Posterior vena cava (tissue), 2 donors: ENCODE measurements around the gene S100A16. TPM values are rescaled to one million over a fixed set of nuclear protein-coding genes. Genes with fewer than 3 reads are reported as not detected.
"Not testable (repeated sequence)": the region's sequence is repeated elsewhere in the genome, so short reads cannot be mapped to it uniquely, and the experiment has no call there.

Experiments used
- DNase-seq: peaks from one replicate; pipeline ENCODE4 v3.0.0-alpha.2; 2020; ENCODE audit warnings: low spot score
- intact Hi-C, 2 donors: fragments of 100-400 bp; cut with DNase I; formaldehyde crosslinking; loops; one replicate each; pipeline versions ENCODE4 v1.14.1 to v1.14.2; 2022 to 2023
- total RNA-seq, 2 donors: library from RNA; stranded (reverse); fragmentation: NEBNext Ultra II Directional; extraction: Animal tissue kit (Norgen Biotek cat#: 25700); gene quantifications; one replicate each; pipeline ENCODE4 v1.2.1, GENCODE V29; 2021
- donor health status: DM: yes; HTN: yes; CAD: no.
- donor health status: DM: yes; HTN: yes; CAD: no.

The S100A16 gene
- total RNA-seq, 2 donors from 2014 or later = 67.0 to 99.2 TPM

- intact Hi-C loops = no loop called here
- DNase-seq = no peak
Measured at GRCh38 chr1:153607381-153607780, 5.6 kb downstream of the S100A16 start.

- intact Hi-C loops = no loop called here
- DNase-seq = no peak
Measured at GRCh38 chr1:153606194-153606593, 6.7 kb downstream of the S100A16 start.

GRCh38 chr1:153602749-153603148, 10.2 kb downstream of the S100A16 start:
- DNase-seq = no peak
- intact Hi-C loops = no loop called here

GRCh38 chr1:153599847-153600246, 13.1 kb downstream of the S100A16 start:
- no peak for DNase-seq
- intact Hi-C loops = no loop called here

- intact Hi-C loops = no loop called here
- DNase-seq = peak; percentile 55
Measured at GRCh38 chr1:153598309-153599172, 14.4 kb downstream of the S100A16 start.

GRCh38 chr1:153597206-153597605, 15.7 kb downstream of the S100A16 start:
- peak; percentile 34 for DNase-seq
- intact Hi-C loops = no loop called here

GRCh38 chr1:153592748-153593147, 20.2 kb downstream of the S100A16 start:
- intact Hi-C loops = no loop called here
- no peak for DNase-seq

- intact Hi-C loops = no loop called here
- DNase-seq = no peak
Measured at GRCh38 chr1:153588482-153588881, 24.5 kb downstream of the S100A16 start.

- DNase-seq = peak; percentile 32
- intact Hi-C loops = not testable (repeated sequence)
Measured at GRCh38 chr1:153588033-153588432, 24.9 kb downstream of the S100A16 start.

- DNase-seq = peak; percentile 5
- intact Hi-C loops = no loop called here
Measured at GRCh38 chr1:153587314-153587713, 25.6 kb downstream of the S100A16 start.

GRCh38 chr1:153586347-153586746, 26.6 kb downstream of the S100A16 start:
- intact Hi-C loops = no loop called here
- DNase-seq = peak; percentile 29

- no peak for DNase-seq
- intact Hi-C loops = no loop called here
Measured at GRCh38 chr1:153585006-153585405, 27.9 kb downstream of the S100A16 start.

GRCh38 chr1:153583976-153584375, 29.0 kb downstream of the S100A16 start:
- DNase-seq = no peak
- intact Hi-C loops = no loop called here

GRCh38 chr1:153583514-153583913, 29.4 kb downstream of the S100A16 start:
- DNase-seq, intact Hi-C loops: not testable (repeated sequence)

GRCh38 chr1:153582836-153583235, 30.1 kb downstream of the S100A16 start:
- intact Hi-C loops = not testable (repeated sequence)
- DNase-seq = peak; percentile 51

GRCh38 chr1:153578936-153579335, 34.0 kb downstream of the S100A16 start:
- intact Hi-C loops = no loop called here
- peak; percentile 10 for DNase-seq

- intact Hi-C loops = no loop called here
- no peak for DNase-seq
Measured at GRCh38 chr1:153578490-153578889, 34.4 kb downstream of the S100A16 start.

- intact Hi-C loops = no loop called here
- peak; percentile 85 for DNase-seq
Measured at GRCh38 chr1:153577624-153578051, 35.3 kb downstream of the S100A16 start.

- intact Hi-C loops = no loop called here
- no peak for DNase-seq
Measured at GRCh38 chr1:153577138-153577537, 35.8 kb downstream of the S100A16 start.

- peak; percentile 4 for DNase-seq
- intact Hi-C loops = not testable (repeated sequence)
Measured at GRCh38 chr1:153575497-153575896, 37.4 kb downstream of the S100A16 start.

GRCh38 chr1:153575081-153575491, 37.9 kb downstream of the S100A16 start:
- intact Hi-C loops = not testable (repeated sequence)
- peak; percentile 69 for DNase-seq
